HepG2 (cell line): ENCODE results near the gene COG1. TPM values are rescaled to one million over a fixed set of nuclear protein-coding genes. Genes with fewer than 3 reads are reported as not detected.
A peak's percentile ranks its signal among the peaks of the same experiment; 100 is the strongest.

Source experiments
- ATAC-seq: fragments of 200-7000 bp; cut with Tn5 transposase; 3 replicates; pipeline ENCODE4 v1.9.1; 2020; ENCODE audit warnings: mild to moderate bottlenecking, moderate library complexity
- BruUV-seq: library from RNA; stranded (reverse); fragments of 400-500 nt; replicated peaks from 2 replicates; lab custom pipeline; 2021; lab: Mats Ljungman, UMichigan
- CTCF ChIA-PET: fragments of 300-600 bp; formaldehyde crosslinking; extraction: SDS; loops from one replicate; lab custom pipeline; 2021; ENCODE audit warnings: low total read pairs, inconsistent platforms, low intra/inter-chr PET ratio; lab: Yijun Ruan, JAX
- POLR2A ChIA-PET: fragments of 350-600 bp; sonication (Branson Sonifier 250); formaldehyde crosslinking; loops from one replicate; lab custom pipeline; 2020; ENCODE audit warnings: antibody characterized with exemption, inconsistent platforms; lab: Yijun Ruan, JAX
- DNase-seq: peaks from one replicate; pipeline ENCODE4 v3.0.0-alpha.2; 2015; ENCODE audit warnings: low spot score
- FAIRE-seq: peaks from 3 replicates; lab custom pipeline; 2011; peaks lifted over from hg19 to GRCh38; lab: Jason Lieb, UNC
- H2AFZ ChIP-seq: one replicate; pipeline ENCODE4 v1.6.1; 2011; ENCODE audit warnings: low read length, inconsistent platforms
- H3K27ac ChIP-seq: fragments of 300-600 bp; 3 replicates; pipeline ENCODE4 v1.8.0; 2011; ENCODE audit warnings: mixed run types, mild to moderate bottlenecking, mixed read lengths, low read length, inconsistent platforms; ENCODE audit not compliant: insufficient read depth; ENCODE audit errors: extremely low read length
- H3K27me3 ChIP-seq, 2 experiments: fragments of 200-600 bp in 1 of 2; 2 replicates in 1 of 2; 3 replicates in 1 of 2; pipeline versions ENCODE4 v1.6.0 to v1.8.0; 2011; ENCODE audit warnings: low read length in 2 of 2, mild to moderate bottlenecking in 2 of 2, moderate library complexity in 2 of 2, inconsistent platforms in 1 of 2; ENCODE audit not compliant: insufficient read depth in 2 of 2, control insufficient read depth in 1 of 2
- H3K36me3 ChIP-seq, 2 experiments: fragments of 200-600 bp in 1 of 2; replicated peaks in 1 of 2; 2 replicates in 1 of 2; 3 replicates in 1 of 2; pipeline versions ENCODE4 v1.5.1 to v1.8.0; 2011; ENCODE audit warnings: low read length in 2 of 2, inconsistent platforms in 1 of 2; ENCODE audit not compliant: insufficient read depth in 2 of 2, control insufficient read depth in 1 of 2
- H3K4me1 ChIP-seq: 2 replicates; pipeline ENCODE4 v1.5.1; 2012; ENCODE audit warnings: low read length, inconsistent platforms; ENCODE audit not compliant: insufficient read depth
- H3K4me2 ChIP-seq: 2 replicates; pipeline ENCODE4 v1.6.0; 2011; ENCODE audit warnings: low read depth, low read length, inconsistent platforms
- H3K4me3 ChIP-seq, 3 experiments: fragments of 200-600 bp in 1 of 3; sonication (generic), shearing (Covaris generic) in 1 of 3; replicated peaks in 1 of 3; 2 replicates each; pipeline ENCODE4 v1.5.1; 2011 to 2016; ENCODE audit warnings: low read length in 3 of 3, inconsistent platforms in 2 of 3, low read depth in 2 of 3, mild to moderate bottlenecking in 2 of 3, control low read depth in 1 of 3, mixed read lengths in 1 of 3; ENCODE audit not compliant: insufficient read depth in 1 of 3
- H3K79me2 ChIP-seq: one replicate; pipeline ENCODE4 v1.6.1; 2011; ENCODE audit warnings: low read length, inconsistent platforms; ENCODE audit not compliant: insufficient read depth
- H3K9ac ChIP-seq: 2 replicates; pipeline ENCODE4 v1.6.0; 2011; ENCODE audit warnings: mild to moderate bottlenecking, low read depth, low read length, inconsistent platforms; ENCODE audit not compliant: insufficient read depth
- H3K9me3 ChIP-seq: 2 replicates; pipeline ENCODE4 v1.5.1; 2012; ENCODE audit warnings: mild to moderate bottlenecking, low read length
- H4K20me1 ChIP-seq: 2 replicates; pipeline ENCODE4 v1.6.0; 2011; ENCODE audit warnings: inconsistent platforms, mild to moderate bottlenecking, low read length, moderate library complexity; ENCODE audit not compliant: insufficient read depth
- AFF4 ChIP-seq: sonication (generic); formaldehyde crosslinking; IDR thresholded peaks from 2 replicates; pipeline ENCODE4 v1.4.0; 2020; ENCODE audit warnings: missing genetic modification reagents
- GABPA ChIP-seq, 2 experiments: IDR thresholded peaks; 2 replicates each; pipeline ENCODE4 v1.6.1; 2011 to 2016; ENCODE audit warnings: low read depth in 2 of 2, low read length in 1 of 2, missing biosample characterization in 1 of 2, missing genetic modification characterization in 1 of 2
- HNF1A ChIP-seq, 2 experiments: sonication (generic) in 1 of 2; formaldehyde crosslinking in 1 of 2; IDR thresholded peaks; 2 replicates each; pipeline versions ENCODE4 v1.4.0 to v1.6.1; 2016 to 2020; ENCODE audit warnings: borderline replicate concordance in 1 of 2, low read depth in 1 of 2, mild to moderate bottlenecking in 1 of 2, missing genetic modification reagents in 1 of 2
- JARID2 ChIP-seq: sonication (generic); formaldehyde crosslinking; IDR thresholded peaks from 2 replicates; pipeline ENCODE4 v1.8.1; 2023; ENCODE audit warnings: missing genetic modification reagents, inconsistent platforms; ENCODE audit not compliant: insufficient replicate concordance
- RBM39 ChIP-seq: fragments of 200-400 bp; formaldehyde crosslinking; IDR thresholded peaks from one replicate; pipeline ENCODE4 v1.6.1; 2018; ENCODE audit warnings: antibody characterized with exemption, mild to moderate bottlenecking, low read depth, low read length; ENCODE audit not compliant: poor library complexity, severe bottlenecking
- WIZ ChIP-seq: sonication (generic); formaldehyde crosslinking; IDR thresholded peaks from 2 replicates; pipeline ENCODE4 v1.5.1; 2020; ENCODE audit warnings: mild to moderate bottlenecking, missing genetic modification reagents
- ZFX ChIP-seq: sonication (generic); formaldehyde crosslinking; IDR thresholded peaks from 2 replicates; pipeline ENCODE4 v1.4.0; 2020; ENCODE audit warnings: mild to moderate bottlenecking, low read depth, missing genetic modification reagents, moderate library complexity
- ZNF746 ChIP-seq: sonication (generic); formaldehyde crosslinking; IDR thresholded peaks from 2 replicates; pipeline ENCODE4 v1.8.0; 2022; ENCODE audit warnings: mild to moderate bottlenecking, missing genetic modification reagents
- ZNF790 ChIP-seq: sonication (generic); formaldehyde crosslinking; IDR thresholded peaks from 2 replicates; pipeline ENCODE4 v1.8.0; 2022; ENCODE audit warnings: missing genetic modification reagents, mild to moderate bottlenecking, borderline replicate concordance
- WGBS: methylation state at CpG from one replicate; pipeline ENCODE4 v1.1.6; 2017; ENCODE audit warnings: low lambda C conversion rate; 5-methylcytosine and 5-hydroxymethylcytosine counted together
- in situ Hi-C: cut with HindIII; loops from 2 replicates; pipeline ENCODE4 v1.10.0; 2017; ENCODE audit warnings: low pct_unique_long_range_greater_than_20kb; ENCODE audit not compliant: extremely low pct_ligation_motif_present
- intact Hi-C: fragments of 100-400 bp; cut with micrococcal nuclease; formaldehyde crosslinking; loops from one replicate; pipeline ENCODE4 v1.10.0; 2022; ENCODE audit not compliant: unreplicated experiment
- polyA plus RNA-seq, 8 experiments: library from polyadenylated mRNA; depleted of rRNA in 3 of 8; stranded (reverse) in 7 of 8; unstranded in 1 of 8; fragments of >200 nt; fragmentation: Illumina TruSeq in 4 of 8; extraction: Trizol in 4 of 8; gene quantifications; 2 replicates each; pipeline versions ENCODE4 v1.2.1 to v1.2.3, GENCODE V29; 2011 to 2016; ENCODE audit warnings: low read depth in 4 of 8, missing spikeins in 1 of 8, mixed read lengths in 1 of 8; ENCODE audit not compliant: insufficient read depth in 1 of 8
- total RNA-seq, 5 experiments: library from RNA; depleted of rRNA; stranded (reverse); fragments of >200 nt; fragmentation: Illumina TruSeq; extraction: Trizol; gene quantifications; 2 replicates each; pipeline ENCODE4 v1.2.3, GENCODE V29; 2016; ENCODE audit warnings: low read depth in 1 of 5

COG1 gene
- total and polyA plus RNA-seq, 2 of the 13 experiments (the other 11 are each of a cell fraction or from before 2014, with no cell fraction given): 36.6 to 39.7 TPM

GRCh38 chr17:73165616-73166404 lies 27.0 kb upstream of the COG1 start:
- H2AFZ ChIP-seq: no peak overlapping the region
- WGBS: 6% methylated on average over 26 of the region's 51 CpGs
- H3K27ac ChIP-seq: no peak overlapping the region
- H3K79me2 ChIP-seq: no peaks in the 10 kb centered on the region
- no peak overlapping the region for H3K9ac ChIP-seq
- ChIA-PET CTCF (no interaction called here), POLR2A (no interaction called here)
- H3K4me1 ChIP-seq: peaks cover 41% of the 10 kb centered on the region
- H4K20me1 ChIP-seq: peaks cover 4% of the 10 kb centered on the region; the same call in 1 of the 2 replicates
- peaks cover 28 to 90% of the 10 kb centered on the region in 2 experiments for H3K27me3 ChIP-seq
- H3K36me3 ChIP-seq: no peaks in the 10 kb centered on the region
- FAIRE-seq (no peak), ATAC-seq (peak; percentile 18), DNase-seq (no peak)
- H3K4me2 ChIP-seq: peak overlapping the region; percentile 57
- BruUV-seq: no TSS peak
- peak overlapping the region in 2 of 3 experiments; percentile 25 to 61; a peak in 1 of 6 replicates for H3K4me3 ChIP-seq
- in situ Hi-C loops (no loop called here), intact Hi-C loops (no loop called here)
- no peaks in the 10 kb centered on the region for H3K9me3 ChIP-seq
- TF ChIP-seq ZNF790: no peak
- TF ChIP-seq GABPA (IDR thresholded peaks at IDR 0.05; ENCODE audit: low read depth, low read length): no peak
- TF ChIP-seq GABPA (CRISPR knock-in tag; IDR thresholded peaks at IDR 0.05; ENCODE audit: low read depth): no peak
- TF ChIP-seq HNF1A (IDR thresholded peaks at IDR 0.05; ENCODE audit: low read depth): no peak
- 0 out of 2 replicates have a peak, but pooled peaks have one; percentile 19 for TF ChIP-seq HNF1A (CRISPR knock-in tag; IDR thresholded peaks at IDR 0.05; ENCODE audit: borderline replicate concordance)
- TF ChIP-seq AFF4 (CRISPR knock-in tag): no peak
- TF ChIP-seq JARID2 (CRISPR knock-in tag): no peak
- TF ChIP-seq WIZ: 0 out of 2 replicates have a peak, but pooled peaks have one; percentile 40
- TF ChIP-seq RBM39: peak; percentile 68
- no peak for TF ChIP-seq ZNF746 (CRISPR knock-in tag)
- no peak for TF ChIP-seq ZFX (CRISPR knock-in tag)
